BLaER1 treated with 17β-estradiol and CSF1 and Interleukin-3, amounts not matched to agents 10 nM and 100 nM (cell line): ENCODE results near the gene GPR176.

Experiments
- H3K27ac ChIP-seq, 11 experiments: shearing (Covaris generic); formaldehyde crosslinking; 2 replicates each; pipeline ENCODE4 v1.8.1; 2022
- H3K27me3 ChIP-seq, 11 experiments: shearing (Covaris generic); formaldehyde crosslinking; 2 replicates each; pipeline ENCODE4 v1.8.1; 2022
- H3K36me3 ChIP-seq, 11 experiments: shearing (Covaris generic); formaldehyde crosslinking; 2 replicates each; pipeline ENCODE4 v1.8.1; 2022
- H3K4me1 ChIP-seq, 10 experiments: shearing (Covaris generic); formaldehyde crosslinking; 2 replicates each; pipeline ENCODE4 v1.8.1; 2022
- H3K4me2 ChIP-seq, 11 experiments: shearing (Covaris generic); formaldehyde crosslinking; 2 replicates each; pipeline ENCODE4 v1.8.1; 2022
- H3K4me3 ChIP-seq, 10 experiments: shearing (Covaris generic); formaldehyde crosslinking; 2 replicates each; pipeline ENCODE4 v1.8.1; 2022
- H3K9ac ChIP-seq, 11 experiments: shearing (Covaris generic); formaldehyde crosslinking; 2 replicates each; pipeline ENCODE4 v1.8.1; 2022
- H3K9me3 ChIP-seq, 11 experiments: shearing (Covaris generic); formaldehyde crosslinking; replicated peaks in 1 of 11; 2 replicates each; pipeline ENCODE4 v1.8.1; 2022
- H4K20me1 ChIP-seq, 11 experiments: shearing (Covaris generic); formaldehyde crosslinking; 2 replicates each; pipeline ENCODE4 v1.8.1; 2022
- Cebpa-rat ChIP-seq, 11 experiments: shearing (Covaris generic); IDR thresholded peaks; 2 replicates each; pipeline ENCODE4 v1.8.1; 2022

The GPR176 gene

GRCh38 chr15:39803016-39803415, 117.0 kb downstream of the GPR176 start:
- Histone ChIP-seq H3K4me1 (peaks cover 0 to 17% (median 3%) of the 10 kb centered on the region in 10 experiments; a peak in 8 of 20 replicates), H4K20me1 (peaks cover 0 to 11% (median 0%) of the 10 kb centered on the region in 11 experiments; a peak in 1 of 22 replicates), H3K36me3 (peaks cover 0 to 90% (median 60%) of the 10 kb centered on the region in 11 experiments; a peak in 17 of 22 replicates), H3K27ac (no peak overlapping the region), H3K4me2 (no peak overlapping the region), H3K4me3 (no peak overlapping the region), H3K9ac (no peak overlapping the region), H3K27me3 (no peaks in the 10 kb centered on the region), H3K9me3 (no peaks in the 10 kb centered on the region)
- no peak for TF ChIP-seq Cebpa-rat (IDR thresholded peaks at IDR 0.05)

GRCh38 chr15:39801641-39802309, 118.3 kb downstream of the GPR176 start:
- peaks cover 0 to 4% (median 0%) of the 10 kb centered on the region in 11 experiments; a peak in 1 of 22 replicates for H4K20me1 ChIP-seq
- peaks cover 0 to 93% (median 56%) of the 10 kb centered on the region in 11 experiments; a peak in 17 of 22 replicates for H3K36me3 ChIP-seq
- no peak overlapping the region for H3K9ac ChIP-seq
- no peak for TF ChIP-seq Cebpa-rat (IDR thresholded peaks at IDR 0.05)
- H3K27ac ChIP-seq, result no peak overlapping the region
- H3K4me1 ChIP-seq, result peaks cover 0 to 17% (median 3%) of the 10 kb centered on the region in 10 experiments; a peak in 8 of 20 replicates
- H3K9me3 ChIP-seq, result no peaks in the 10 kb centered on the region
- no peak overlapping the region for H3K4me2 ChIP-seq
- no peak overlapping the region for H3K4me3 ChIP-seq
- no peaks in the 10 kb centered on the region for H3K27me3 ChIP-seq

- Histone ChIP-seq H3K27ac (peak overlapping the region in 2 of 11 experiments; percentile 2 to 10; a peak in 1 of 22 replicates), H3K9me3 (no peaks in the 10 kb centered on the region), H3K36me3 (peaks cover 0 to 75% (median 40%) of the 10 kb centered on the region in 11 experiments; a peak in 17 of 22 replicates), H3K4me3 (no peak overlapping the region), H3K9ac (no peak overlapping the region), H3K4me1 (peaks cover 0 to 17% (median 3%) of the 10 kb centered on the region in 10 experiments; a peak in 8 of 20 replicates), H3K4me2 (peak overlapping the region in 3 of 11 experiments; percentile 13 to 47 (median 32); a peak in 3 of 22 replicates), H4K20me1 (no peaks in the 10 kb centered on the region; a peak in 1 of 22 replicates), H3K27me3 (no peaks in the 10 kb centered on the region)
- no peak for TF ChIP-seq Cebpa-rat (IDR thresholded peaks at IDR 0.05)
These were observed 120.5 kb downstream of the GPR176 start for GRCh38 chr15:39799552-39800011.

GRCh38 chr15:39798382-39798781, 121.7 kb downstream of the GPR176 start:
- Histone ChIP-seq H4K20me1 (no peaks in the 10 kb centered on the region; a peak in 1 of 22 replicates), H3K27me3 (no peaks in the 10 kb centered on the region), H3K4me2 (no peak overlapping the region), H3K36me3 (peaks cover 0 to 63% (median 36%) of the 10 kb centered on the region in 11 experiments; a peak in 17 of 22 replicates), H3K4me1 (peaks cover 0 to 12% (median 4%) of the 10 kb centered on the region in 10 experiments; a peak in 14 of 20 replicates), H3K9ac (no peak overlapping the region), H3K4me3 (no peak overlapping the region), H3K9me3 (no peaks in the 10 kb centered on the region), H3K27ac (no peak overlapping the region)
- TF ChIP-seq Cebpa-rat (IDR thresholded peaks at IDR 0.05), result no peak

- H3K9me3 ChIP-seq, result no peaks in the 10 kb centered on the region
These were observed 122.7 kb downstream of the GPR176 start for GRCh38 chr15:39797407-39797806.

GRCh38 chr15:39796601-39797000, 123.5 kb downstream of the GPR176 start:
- no peaks in the 10 kb centered on the region for H3K27me3 ChIP-seq
- no peaks in the 10 kb centered on the region for H3K9me3 ChIP-seq
- no peak overlapping the region for H3K9ac ChIP-seq
- TF ChIP-seq Cebpa-rat (IDR thresholded peaks at IDR 0.05), result no peak
- no peaks in the 10 kb centered on the region; a peak in 1 of 22 replicates for H4K20me1 ChIP-seq
- H3K27ac ChIP-seq, result no peak overlapping the region
- no peak overlapping the region for H3K4me2 ChIP-seq
- no peak overlapping the region for H3K4me3 ChIP-seq
- H3K36me3 ChIP-seq, result peaks cover 0 to 45% (median 23%) of the 10 kb centered on the region in 11 experiments; a peak in 17 of 22 replicates
- H3K4me1 ChIP-seq, result peaks cover 7 to 18% (median 14%) of the 10 kb centered on the region in 10 experiments; a peak in 19 of 20 replicates

More at GRCh38 chr15:39797407-39797806, 122.7 kb downstream of the GPR176 start:
- TF ChIP-seq Cebpa-rat (IDR thresholded peaks at IDR 0.05), result no peak
- H3K4me3 ChIP-seq, result no peak overlapping the region
- H3K4me1 ChIP-seq, result peaks cover 7 to 18% (median 13%) of the 10 kb centered on the region in 10 experiments; a peak in 19 of 20 replicates
- H4K20me1 ChIP-seq, result no peaks in the 10 kb centered on the region; a peak in 1 of 22 replicates
- no peak overlapping the region for H3K27ac ChIP-seq
- no peak overlapping the region for H3K9ac ChIP-seq
- H3K27me3 ChIP-seq, result no peaks in the 10 kb centered on the region
- no peak overlapping the region for H3K4me2 ChIP-seq
- peaks cover 0 to 53% (median 31%) of the 10 kb centered on the region in 11 experiments; a peak in 17 of 22 replicates for H3K36me3 ChIP-seq

GRCh38 chr15:39795486-39795885, 124.6 kb downstream of the GPR176 start:
- Histone ChIP-seq H3K9me3 (no peaks in the 10 kb centered on the region), H3K27me3 (no peaks in the 10 kb centered on the region), H3K4me1 (peaks cover 7 to 18% (median 14%) of the 10 kb centered on the region in 10 experiments), H3K4me2 (no peak overlapping the region), H3K27ac (no peak overlapping the region), H3K4me3 (no peak overlapping the region), H3K9ac (no peak overlapping the region), H4K20me1 (no peaks in the 10 kb centered on the region; a peak in 1 of 22 replicates), H3K36me3 (peaks cover 0 to 34% (median 12%) of the 10 kb centered on the region in 11 experiments; a peak in 11 of 22 replicates)
- TF ChIP-seq Cebpa-rat (IDR thresholded peaks at IDR 0.05), result no peak

- no peaks in the 10 kb centered on the region for H3K9me3 ChIP-seq
- H3K4me3 ChIP-seq, result no peak overlapping the region
- no peak for TF ChIP-seq Cebpa-rat (IDR thresholded peaks at IDR 0.05)
- H4K20me1 ChIP-seq, result no peaks in the 10 kb centered on the region; a peak in 1 of 22 replicates
- H3K4me1 ChIP-seq, result peaks cover 11 to 21% (median 18%) of the 10 kb centered on the region in 10 experiments
- H3K36me3 ChIP-seq, result peaks cover 0 to 28% (median 8%) of the 10 kb centered on the region in 11 experiments; a peak in 11 of 22 replicates
- no peaks in the 10 kb centered on the region for H3K27me3 ChIP-seq
- no peak overlapping the region for H3K27ac ChIP-seq
- H3K4me2 ChIP-seq, result no peak overlapping the region
- no peak overlapping the region for H3K9ac ChIP-seq
These were observed 125.1 kb downstream of the GPR176 start for GRCh38 chr15:39794954-39795353.

- no peaks in the 10 kb centered on the region for H3K27me3 ChIP-seq
- TF ChIP-seq Cebpa-rat (IDR thresholded peaks at IDR 0.05), result peak in 1 of 11 experiments; percentile 58; a peak in 1 of 22 replicates
- H4K20me1 ChIP-seq, result no peaks in the 10 kb centered on the region; a peak in 1 of 22 replicates
- peak overlapping the region in 2 of 11 experiments; percentile 15 to 49; a peak in 2 of 22 replicates for H3K27ac ChIP-seq
- H3K9ac ChIP-seq, result no peak overlapping the region
- peaks cover 14 to 28% (median 22%) of the 10 kb centered on the region in 10 experiments; a peak in 19 of 20 replicates for H3K4me1 ChIP-seq
- peaks cover 0 to 19% (median 8%) of the 10 kb centered on the region in 11 experiments; a peak in 10 of 22 replicates for H3K36me3 ChIP-seq
- H3K4me3 ChIP-seq, result no peak overlapping the region
- H3K9me3 ChIP-seq, result no peaks in the 10 kb centered on the region
- H3K4me2 ChIP-seq, result no peak overlapping the region
These were observed 126.1 kb downstream of the GPR176 start for GRCh38 chr15:39793923-39794322.
